Activated T-cell treated with anti-CD3 and anti-CD28 coated beads, Interleukin-2, amount 50 U/mL, for 72 hours (primary cell): ENCODE data around the gene TPD52L1. TPM values are rescaled to one million over a fixed set of nuclear protein-coding genes. Genes with fewer than 3 reads are reported as not detected.
"Not testable (repeated sequence)": the region's sequence is repeated elsewhere in the genome, so short reads cannot be mapped to it uniquely, and the experiment has no call there.

Source experiments
- ATAC-seq, 2 donors: fragments of 150-1000 bp; cut with Tn5 transposase; replicated peaks in 1 of 2; 2 replicates each; pipeline ENCODE4 v1.10.0; 2021; ENCODE audit warnings: moderate library complexity in 2 of 2, mild to moderate bottlenecking in 1 of 2
- DNase-seq, 2 donors: peaks; one replicate each; pipeline ENCODE4 v3.0.0; 2021 to 2022; ENCODE audit warnings: mixed read lengths in 1 of 2
- H3K27ac Mint-ChIP-seq: one replicate; pipeline ENCODE4 v1.8.0; 2022; ENCODE audit warnings: mild to moderate bottlenecking, moderate library complexity, mixed read lengths
- H3K27me3 Mint-ChIP-seq: one replicate; pipeline ENCODE4 v1.8.0; 2022; ENCODE audit warnings: low read depth, mixed read lengths
- H3K36me3 Mint-ChIP-seq, 2 donors: one replicate each; pipeline ENCODE4 v1.8.0; 2022; ENCODE audit warnings: mixed read lengths in 2 of 2, mild to moderate bottlenecking in 1 of 2; ENCODE audit not compliant: insufficient read depth in 2 of 2
- H3K4me1 Mint-ChIP-seq: one replicate; pipeline ENCODE4 v1.8.0; 2022; ENCODE audit warnings: low read depth, mixed read lengths
- H3K4me3 Mint-ChIP-seq, 2 donors: one replicate each; pipeline ENCODE4 v1.8.0; 2022; ENCODE audit warnings: mild to moderate bottlenecking in 2 of 2, mixed read lengths in 2 of 2, moderate library complexity in 2 of 2
- H3K9me3 Mint-ChIP-seq, 2 donors: one replicate each; pipeline ENCODE4 v1.8.0; 2022; ENCODE audit warnings: mixed read lengths in 2 of 2
- total RNA-seq, 2 donors: library from RNA; stranded (reverse); gene quantifications; one replicate each; pipeline ENCODE4 v1.2.3, GENCODE V29; 2022

Gene TPD52L1
- total RNA-seq, 2 donors from 2014 or later = 0.50 to 0.56 TPM

DNA sequence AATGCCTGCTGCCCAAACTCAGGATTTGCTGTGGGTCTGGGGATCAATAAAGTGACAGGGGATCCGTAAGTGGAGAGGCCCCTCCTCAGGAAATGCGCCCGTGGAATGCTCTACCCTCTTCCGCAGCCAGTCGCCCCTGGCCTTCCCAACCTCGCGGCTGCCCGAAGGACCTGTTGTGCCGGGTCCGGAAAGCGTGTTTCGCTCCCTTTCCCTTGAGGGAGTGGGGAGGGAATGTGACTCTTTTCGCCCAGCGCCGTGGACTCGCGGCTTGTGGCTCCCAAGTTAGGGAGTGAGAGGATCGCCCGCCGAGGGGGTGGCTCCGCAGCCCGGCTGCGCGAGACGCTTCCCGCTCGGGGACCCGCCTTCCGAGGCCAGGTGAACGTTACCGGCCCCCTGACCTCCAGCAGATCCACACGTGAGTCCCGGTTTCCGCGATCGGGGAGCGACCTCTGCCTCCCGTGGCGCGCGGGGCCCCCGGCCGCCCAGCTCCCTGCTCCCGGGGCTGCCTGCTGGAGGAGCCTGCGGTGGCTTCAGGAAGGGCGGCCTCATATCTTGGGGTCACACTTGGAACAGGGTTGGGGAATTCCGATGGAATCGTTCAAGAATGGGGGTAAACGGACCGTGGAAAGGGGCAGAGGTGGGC lies 666 bp downstream of the TPD52L1 start:
- Mint-ChIP-seq H3K9me3 (no peaks in the 10 kb centered on the region), H3K4me1 (no peaks in the 10 kb centered on the region), H3K27me3 (peaks cover 64% of the 10 kb centered on the region), H3K36me3 (no peaks in the 10 kb centered on the region), H3K27ac (no peak overlapping the region), H3K4me3 (peak overlapping the region; percentile 79 to 86)
- ATAC-seq (peak; percentile 13 to 14), DNase-seq (peak in 1 of 2 donors; percentile 1)

DNA sequence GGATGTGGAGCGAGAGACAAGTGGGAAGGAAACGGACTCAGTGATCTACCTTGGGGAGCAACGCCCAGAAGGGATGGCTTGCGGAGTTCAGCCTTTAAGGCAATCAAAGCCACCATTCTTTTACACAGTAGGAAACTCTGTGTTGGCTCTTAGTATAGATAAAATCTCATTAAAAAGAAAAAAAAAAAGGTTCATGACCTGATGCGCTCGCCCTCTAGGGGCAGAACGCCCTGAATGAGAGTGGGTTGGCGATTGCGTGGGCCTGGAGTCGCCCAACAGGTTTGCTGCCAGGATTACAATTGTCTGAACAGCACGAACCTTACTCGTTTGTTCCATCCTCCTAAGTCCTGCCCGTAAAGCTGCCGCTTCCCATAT lies 1.2 kb downstream of the TPD52L1 start:
- peak; percentile 19 to 37 for DNase-seq
- H3K36me3 Mint-ChIP-seq = no peaks in the 10 kb centered on the region
- H3K4me1 Mint-ChIP-seq = no peaks in the 10 kb centered on the region

DNA sequence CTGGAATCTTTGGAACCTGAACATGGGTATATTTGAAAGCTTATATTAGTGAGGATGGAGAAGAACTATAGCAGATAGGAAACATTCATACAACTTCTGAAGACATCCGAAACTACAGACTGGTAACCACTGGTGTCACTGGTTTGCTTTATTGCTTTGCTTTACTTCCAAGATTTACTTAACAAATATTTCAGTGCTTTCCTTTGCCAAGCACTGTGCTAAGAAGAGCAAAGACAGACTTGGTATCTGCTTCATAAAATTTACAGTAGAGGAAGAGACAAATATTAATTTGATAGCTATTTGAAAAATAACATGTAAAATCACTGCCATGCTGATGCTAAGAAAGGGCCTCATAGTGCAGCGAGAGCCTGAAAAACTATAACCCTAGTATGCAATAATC lies 1.8 kb downstream of the TPD52L1 start:
- no peak for ATAC-seq
- H3K27me3 Mint-ChIP-seq = peaks cover 58% of the 10 kb centered on the region

More for the DNA sequence above, 1.2 kb downstream of the TPD52L1 start:
- Mint-ChIP-seq H3K27me3 (peaks cover 64% of the 10 kb centered on the region), H3K4me3 (peak overlapping the region; percentile 50 to 79), H3K9me3 (no peaks in the 10 kb centered on the region), H3K27ac (no peak overlapping the region)
- peak; percentile 22 to 44 for ATAC-seq

DNA sequence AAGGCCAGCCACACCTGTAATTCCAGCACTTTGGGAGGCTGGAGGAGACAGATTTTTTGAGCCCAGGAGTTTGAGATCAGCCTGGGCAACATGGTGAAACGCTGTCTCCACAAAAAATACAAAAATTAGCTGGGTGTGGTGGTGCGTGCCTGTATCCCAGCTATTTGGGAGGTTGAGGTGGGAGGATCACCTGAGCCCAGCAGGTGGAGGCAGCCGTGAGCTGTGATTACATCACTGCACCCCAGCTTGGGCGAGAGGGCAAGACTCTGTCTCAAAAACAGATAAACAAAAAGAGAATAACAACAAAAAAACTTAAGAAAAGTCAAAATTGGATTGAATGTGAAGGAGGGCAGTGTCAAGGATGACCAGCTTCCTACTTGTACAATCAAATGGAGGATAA lies 2.9 kb downstream of the TPD52L1 start:
- no peaks in the 10 kb centered on the region for H3K36me3 Mint-ChIP-seq
- no peak for DNase-seq
- no peak overlapping the region for H3K27ac Mint-ChIP-seq
- ATAC-seq = no peak
- no peaks in the 10 kb centered on the region for H3K9me3 Mint-ChIP-seq
- H3K4me3 Mint-ChIP-seq = no peak overlapping the region
- H3K4me1 Mint-ChIP-seq = no peaks in the 10 kb centered on the region
- H3K27me3 Mint-ChIP-seq = peaks cover 48% of the 10 kb centered on the region

More for the DNA sequence above, 1.8 kb downstream of the TPD52L1 start:
- Mint-ChIP-seq H3K9me3 (no peaks in the 10 kb centered on the region), H3K4me3 (no peak overlapping the region), H3K27ac (no peak overlapping the region), H3K36me3 (no peaks in the 10 kb centered on the region), H3K4me1 (no peaks in the 10 kb centered on the region)
- DNase-seq = no peak

DNA sequence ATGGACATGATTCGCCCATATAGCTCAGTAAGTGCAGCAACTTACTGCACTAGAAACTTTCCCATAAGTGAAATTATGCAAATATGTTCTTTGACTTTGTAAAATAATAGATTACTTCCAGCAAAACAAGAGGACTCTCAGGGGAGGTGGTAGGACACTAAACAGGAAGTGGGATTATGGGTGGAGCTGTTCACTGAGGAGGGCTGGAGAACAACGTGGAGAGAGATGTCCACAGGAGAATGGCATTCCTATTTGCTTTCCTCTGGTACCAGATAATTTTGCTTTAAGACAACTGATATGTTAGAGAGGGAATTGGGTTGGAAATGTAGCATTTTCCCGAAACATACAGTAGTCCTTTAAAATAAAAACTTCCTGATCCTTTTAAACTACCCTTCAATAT lies 3.7 kb downstream of the TPD52L1 start:
- no peak overlapping the region for H3K4me3 Mint-ChIP-seq
- ATAC-seq (no peak), DNase-seq (no peak)
- H3K36me3 Mint-ChIP-seq = no peaks in the 10 kb centered on the region
- H3K27me3 Mint-ChIP-seq = peaks cover 44% of the 10 kb centered on the region
- H3K9me3 Mint-ChIP-seq = no peaks in the 10 kb centered on the region
- no peak overlapping the region for H3K27ac Mint-ChIP-seq
- H3K4me1 Mint-ChIP-seq = no peaks in the 10 kb centered on the region

DNA sequence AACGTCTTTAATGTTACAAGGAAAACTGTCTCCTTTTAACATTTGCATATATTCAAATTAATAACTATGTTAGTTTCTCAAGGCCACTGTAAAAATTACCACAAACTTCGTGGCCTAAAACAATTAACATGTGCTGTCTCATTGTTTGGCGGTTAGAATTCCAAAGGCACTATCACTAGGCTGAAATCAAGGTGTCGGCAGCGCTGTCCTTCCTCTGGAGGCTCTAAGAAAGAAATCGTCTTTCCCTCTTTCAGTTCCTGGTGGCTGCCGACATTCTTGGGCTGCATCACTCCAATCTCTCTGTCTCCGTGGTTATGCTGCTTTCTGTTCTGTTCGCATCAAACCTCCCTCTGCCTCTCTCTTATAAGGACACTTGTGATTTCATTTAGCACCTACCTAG lies 4.2 kb downstream of the TPD52L1 start:
- Mint-ChIP-seq H3K36me3 (no peaks in the 10 kb centered on the region), H3K4me3 (no peak overlapping the region), H3K27ac (no peak overlapping the region), H3K27me3 (peaks cover 43% of the 10 kb centered on the region), H3K4me1 (no peaks in the 10 kb centered on the region), H3K9me3 (no peaks in the 10 kb centered on the region)
- DNase-seq = no peak
- no peak for ATAC-seq

DNA sequence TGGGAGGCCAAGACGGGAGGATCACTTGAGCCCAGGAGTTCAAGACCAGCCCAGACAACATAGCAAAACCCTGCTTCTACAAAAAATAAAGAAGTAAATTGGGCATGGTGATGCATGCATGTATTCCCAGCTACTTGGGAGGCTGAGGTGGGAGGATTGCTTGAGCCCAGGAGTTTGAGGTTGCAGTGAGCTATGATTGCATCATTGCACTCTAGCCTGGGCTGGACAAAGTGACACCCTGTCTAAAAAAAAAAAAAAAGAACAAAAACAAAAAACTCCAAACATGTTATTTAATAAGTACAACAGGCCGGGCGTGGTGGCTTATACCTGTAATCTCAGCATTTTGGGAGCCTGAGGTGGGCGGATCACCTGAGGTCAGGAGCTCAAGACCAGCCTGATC lies 9.8 kb downstream of the TPD52L1 start:
- peaks cover 19% of the 10 kb centered on the region for H3K27me3 Mint-ChIP-seq
- H3K36me3 Mint-ChIP-seq, H3K9me3 Mint-ChIP-seq, H3K27ac Mint-ChIP-seq, H3K4me3 Mint-ChIP-seq, DNase-seq, ATAC-seq, H3K4me1 Mint-ChIP-seq: not testable (repeated sequence)

DNA sequence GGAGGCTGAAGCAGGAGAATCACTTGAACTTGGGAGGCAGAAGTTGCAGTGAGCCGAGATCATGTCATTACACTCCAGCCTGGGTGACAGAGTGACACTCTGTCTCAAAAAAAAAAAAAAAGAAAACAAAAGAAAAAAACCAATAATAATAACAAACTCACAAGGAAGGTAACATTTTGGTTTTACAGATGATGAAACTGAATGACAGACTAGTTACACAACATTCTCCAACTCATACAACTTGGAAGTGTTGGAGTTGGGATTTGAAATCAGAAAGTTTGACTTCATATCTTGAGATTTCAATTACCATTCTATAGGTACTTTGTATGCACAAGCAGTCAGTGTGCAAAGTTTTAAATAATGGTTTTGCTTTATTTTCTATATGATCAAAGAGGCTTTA lies 10.2 kb downstream of the TPD52L1 start:
- Mint-ChIP-seq H3K4me3 (no peak overlapping the region), H3K9me3 (no peaks in the 10 kb centered on the region)

DNA sequence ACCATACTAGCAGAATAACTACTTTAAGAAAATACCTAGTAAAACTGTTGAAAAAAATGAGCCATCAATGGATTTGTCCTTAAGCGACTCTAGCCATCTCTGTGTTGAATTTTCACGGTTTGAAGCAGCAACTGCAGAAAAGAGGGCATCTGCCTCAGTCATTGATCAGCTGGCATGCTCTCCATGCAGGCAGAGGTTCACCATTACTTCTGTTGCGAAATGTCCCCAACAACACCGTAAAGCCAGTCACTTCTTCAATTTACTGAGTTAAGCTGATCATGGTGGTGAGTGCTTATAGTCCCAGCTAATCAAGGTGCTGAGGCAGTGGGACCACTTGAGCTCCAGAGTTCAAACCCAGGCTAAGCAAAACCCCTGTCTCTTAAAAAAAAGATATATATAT lies 11.1 kb downstream of the TPD52L1 start:
- no peak overlapping the region for H3K4me3 Mint-ChIP-seq
- DNase-seq = no peak
- H3K9me3 Mint-ChIP-seq = peaks cover 0 to 2% of the 10 kb centered on the region in 2 donors
- peaks cover 22% of the 10 kb centered on the region for H3K27me3 Mint-ChIP-seq
- ATAC-seq = no peak
- H3K4me1 Mint-ChIP-seq = no peaks in the 10 kb centered on the region
- no peaks in the 10 kb centered on the region for H3K36me3 Mint-ChIP-seq
- H3K27ac Mint-ChIP-seq = no peak overlapping the region

More for the DNA sequence above, 10.2 kb downstream of the TPD52L1 start:
- Mint-ChIP-seq H3K27me3 (peaks cover 19% of the 10 kb centered on the region), H3K27ac (no peak overlapping the region), H3K4me1 (no peaks in the 10 kb centered on the region), H3K36me3 (no peaks in the 10 kb centered on the region)
- DNase-seq (no peak), ATAC-seq (no peak)

DNA sequence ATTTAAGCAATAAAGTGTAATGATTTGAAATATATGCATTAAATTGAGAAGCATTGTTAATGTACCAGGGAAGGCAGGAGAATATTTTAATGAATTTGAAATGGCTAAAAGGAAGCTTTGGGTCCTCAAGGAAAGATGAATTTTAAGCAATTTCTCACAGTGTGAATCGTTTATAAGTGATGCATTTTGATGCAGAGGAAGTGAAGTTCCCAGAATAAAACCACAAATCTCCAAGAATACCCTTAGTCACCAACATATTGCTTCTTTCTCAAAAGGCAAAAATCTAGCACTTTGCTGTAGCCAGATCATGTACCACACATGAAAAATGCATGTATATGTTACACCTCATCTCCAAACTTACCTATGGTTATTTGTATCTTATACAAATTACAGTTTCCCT lies 11.7 kb downstream of the TPD52L1 start:
- H3K36me3 Mint-ChIP-seq = no peaks in the 10 kb centered on the region
- no peak for DNase-seq
- no peak overlapping the region for H3K27ac Mint-ChIP-seq
- no peaks in the 10 kb centered on the region for H3K4me1 Mint-ChIP-seq
- peaks cover 27% of the 10 kb centered on the region for H3K27me3 Mint-ChIP-seq
- H3K4me3 Mint-ChIP-seq = no peak overlapping the region
- no peak for ATAC-seq
- H3K9me3 Mint-ChIP-seq = peaks cover 0 to 2% of the 10 kb centered on the region in 2 donors

DNA sequence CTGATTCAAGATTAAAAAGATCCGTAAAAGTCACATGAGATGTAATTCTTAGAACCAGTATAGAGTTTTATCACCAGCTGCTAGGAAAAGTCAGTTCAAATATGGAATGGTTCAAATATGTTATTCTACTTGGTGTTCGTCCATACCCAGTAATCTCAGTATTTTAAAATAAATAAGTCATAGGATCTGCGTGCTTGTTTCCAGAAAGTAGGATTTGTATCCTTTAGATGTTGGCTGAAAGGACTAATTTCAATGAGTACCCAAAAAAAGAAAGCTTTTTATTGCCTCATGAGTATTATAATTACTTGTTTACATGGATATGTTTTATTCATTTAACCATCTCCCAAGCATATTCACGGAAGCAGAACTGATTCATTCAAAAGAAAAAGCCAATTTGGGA lies 12.2 kb downstream of the TPD52L1 start:
- Mint-ChIP-seq H3K4me3 (no peak overlapping the region), H3K27me3 (peaks cover 27% of the 10 kb centered on the region), H3K27ac (no peak overlapping the region), H3K9me3 (peaks cover 0 to 2% of the 10 kb centered on the region in 2 donors), H3K4me1 (no peaks in the 10 kb centered on the region), H3K36me3 (no peaks in the 10 kb centered on the region)
- DNase-seq (no peak), ATAC-seq (no peak)

DNA sequence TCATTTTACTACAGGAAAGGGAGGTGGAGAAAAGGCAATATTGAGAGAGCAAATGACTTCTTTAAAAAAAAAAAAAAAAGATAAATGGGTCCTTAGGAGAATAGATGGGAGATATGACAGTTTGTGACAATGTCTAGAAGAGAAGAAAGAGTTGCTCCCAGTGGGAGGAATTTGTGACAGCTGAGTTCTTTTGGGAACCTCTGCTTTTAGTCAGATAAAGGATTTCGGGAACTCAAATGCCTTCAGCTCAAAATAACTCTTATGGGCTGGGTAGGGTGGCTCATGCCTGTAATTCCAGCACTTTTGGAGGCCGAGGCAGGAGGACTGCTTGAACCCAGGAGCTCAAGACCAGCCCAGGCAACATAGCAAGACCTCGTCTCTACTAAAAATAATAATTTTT lies 13.1 kb downstream of the TPD52L1 start:
- H3K9me3 Mint-ChIP-seq = peaks cover 0 to 2% of the 10 kb centered on the region in 2 donors
- DNase-seq (no peak), ATAC-seq (no peak)
- no peak overlapping the region for H3K4me3 Mint-ChIP-seq
- no peak overlapping the region for H3K27ac Mint-ChIP-seq
- H3K27me3 Mint-ChIP-seq = peaks cover 27% of the 10 kb centered on the region
- H3K36me3 Mint-ChIP-seq = no peaks in the 10 kb centered on the region
- H3K4me1 Mint-ChIP-seq = no peaks in the 10 kb centered on the region

DNA sequence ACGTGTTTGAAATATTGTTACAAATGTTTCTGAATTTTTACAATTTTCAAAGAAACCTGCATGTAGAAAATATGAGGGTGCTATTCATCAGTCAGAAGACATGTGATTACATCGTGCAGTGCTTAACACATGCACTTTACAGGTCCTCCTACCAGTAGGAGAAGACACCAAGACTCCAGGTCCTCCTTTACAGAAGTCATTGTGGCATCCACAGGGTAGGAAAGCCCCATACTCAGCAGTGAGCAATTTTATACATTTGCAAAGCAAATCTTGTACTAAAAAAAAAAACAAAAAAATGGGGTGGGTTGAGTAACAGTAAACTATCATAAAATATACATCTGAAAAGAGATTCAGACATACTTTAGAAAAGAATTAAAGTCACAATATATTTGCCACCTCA lies 14.0 kb downstream of the TPD52L1 start:
- no peak overlapping the region for H3K4me3 Mint-ChIP-seq
- H3K27ac Mint-ChIP-seq = no peak overlapping the region
- H3K9me3 Mint-ChIP-seq = peaks cover 0 to 2% of the 10 kb centered on the region in 2 donors
- H3K27me3 Mint-ChIP-seq = peaks cover 26% of the 10 kb centered on the region
- no peaks in the 10 kb centered on the region for H3K4me1 Mint-ChIP-seq
- ATAC-seq (no peak), DNase-seq (no peak)
- no peaks in the 10 kb centered on the region for H3K36me3 Mint-ChIP-seq

DNA sequence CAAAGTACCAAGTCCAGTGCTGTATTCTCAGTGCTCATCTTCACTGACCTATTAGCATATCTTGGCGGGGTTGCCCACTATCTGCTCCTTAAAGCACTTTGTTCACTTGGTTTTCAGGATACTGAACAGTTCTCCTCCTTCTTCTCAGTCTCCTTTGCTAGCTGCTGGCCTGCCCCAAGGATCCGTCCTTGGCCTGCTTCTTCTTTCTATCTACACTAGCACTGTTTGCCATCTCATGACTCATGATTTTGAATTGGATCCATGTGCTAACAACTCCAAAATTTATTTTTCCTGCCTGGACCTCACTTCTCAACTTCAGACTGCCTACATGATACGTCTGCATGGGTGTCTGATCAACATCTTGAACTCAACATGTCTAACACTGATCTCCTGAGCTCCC lies 15.5 kb downstream of the TPD52L1 start:
- H3K9me3 Mint-ChIP-seq = peaks cover 0 to 2% of the 10 kb centered on the region in 2 donors
- H3K4me3 Mint-ChIP-seq = no peak overlapping the region
- DNase-seq (no peak), ATAC-seq (no peak)
- H3K27me3 Mint-ChIP-seq = peaks cover 21% of the 10 kb centered on the region
- H3K27ac Mint-ChIP-seq = no peak overlapping the region
- no peaks in the 10 kb centered on the region for H3K36me3 Mint-ChIP-seq
- no peaks in the 10 kb centered on the region for H3K4me1 Mint-ChIP-seq
